AG04450 (cell line): ENCODE results near the gene SYDE1. TPM values are rescaled to one million over a fixed set of nuclear protein-coding genes. Genes with fewer than 3 reads are reported as not detected.

Source experiments
- CTCF ChIA-PET: fragments of 300-600, 350-600 bp; formaldehyde crosslinking; extraction: SDS; loops from one replicate; lab custom pipeline; 2022; ENCODE audit warnings: antibody characterized with exemption, inconsistent platforms; lab: Charles Lee
- POLR2A ChIA-PET: fragments of 350-600 bp; formaldehyde crosslinking; extraction: SDS; loops from one replicate; lab custom pipeline; 2021; ENCODE audit warnings: antibody characterized with exemption, inconsistent platforms; lab: Yijun Ruan, JAX
- DNase-seq: peaks from one replicate; pipeline ENCODE4 v3.0.0-alpha.2; 2011; ENCODE audit warnings: low read depth, low spot score
- H3K27ac ChIP-seq: one replicate; pipeline ENCODE4 v1.5.1; 2012; ENCODE audit warnings: low read depth, low read length, control low read depth
- H3K27me3 ChIP-seq: one replicate; pipeline ENCODE4 v1.6.0; 2012; ENCODE audit warnings: low read length; ENCODE audit not compliant: control insufficient read depth, insufficient read depth
- H3K4me3 ChIP-seq: 2 replicates; pipeline ENCODE4 v1.5.1; 2011; ENCODE audit warnings: mild to moderate bottlenecking, low read depth, low read length, control low read depth
- H3K9me3 ChIP-seq: 2 replicates; pipeline ENCODE4 v1.5.1; 2012; ENCODE audit warnings: low read length; ENCODE audit not compliant: control insufficient read depth, insufficient read depth
- CTCF ChIP-seq: IDR thresholded peaks from 2 replicates; pipeline ENCODE4 v1.5.1; 2011; ENCODE audit warnings: low read depth, low read length, control low read depth, inconsistent platforms
- polyA plus RNA-seq: library from polyadenylated mRNA; depleted of rRNA; stranded (reverse); fragments of >200 nt; gene quantifications from 2 replicates; pipeline ENCODE4 v1.2.3, GENCODE V29; 2011

Gene SYDE1
- polyA plus RNA-seq, 1 experiment = 30.3 TPM

- Histone ChIP-seq H3K27me3 (no peaks in the 10 kb centered on the region), H3K9me3 (peaks cover 11% of the 10 kb centered on the region), H3K4me3 (no peak overlapping the region), H3K27ac (no peak overlapping the region)
- CTCF ChIA-PET = no interaction called here
- DNase-seq = no peak
- TF ChIP-seq CTCF = no peak
- POLR2A ChIA-PET = no interaction called here
These were observed 13.2 kb downstream of the SYDE1 start for GRCh38 chr19:15120135-15121026.

- POLR2A ChIA-PET = no interaction called here
- TF ChIP-seq CTCF = no peak
- Histone ChIP-seq H3K4me3 (no peak overlapping the region), H3K27ac (no peak overlapping the region), H3K27me3 (no peaks in the 10 kb centered on the region), H3K9me3 (peaks cover 12% of the 10 kb centered on the region)
- CTCF ChIA-PET = no interaction called here
- no peak for DNase-seq
These were observed 15.3 kb downstream of the SYDE1 start for GRCh38 chr19:15122331-15123030.

- CTCF ChIA-PET = no interaction called here
- no peak overlapping the region for H3K27ac ChIP-seq
- DNase-seq = no peak
- peaks cover 12% of the 10 kb centered on the region for H3K9me3 ChIP-seq
- TF ChIP-seq CTCF = no peak
- POLR2A ChIA-PET = no interaction called here
- no peaks in the 10 kb centered on the region for H3K27me3 ChIP-seq
- H3K4me3 ChIP-seq = peak overlapping the region; percentile 89; the same call in 1 of the 2 replicates
These were observed 16.1 kb downstream of the SYDE1 start for GRCh38 chr19:15123031-15123890.

- no peaks in the 10 kb centered on the region for H3K27me3 ChIP-seq
- H3K27ac ChIP-seq = no peak overlapping the region
- ChIA-PET CTCF (interaction anchor here (0.7 to 0.9 kb wide), 3 partner anchors 10 to 32 kb away, joined by 3 to 8 read pairs (median 3); no protein-coding TSS in a partner anchor), POLR2A (no interaction called here)
- TF ChIP-seq CTCF = no peak
- H3K9me3 ChIP-seq = peaks cover 11% of the 10 kb centered on the region
- no peak for DNase-seq
- H3K4me3 ChIP-seq = peak overlapping the region; percentile 89
These were observed 16.7 kb downstream of the SYDE1 start for GRCh38 chr19:15123900-15124299.
